ENCODE measurements around the gene SHANK1.

The SHANK1 gene

GRCh38 chr19:50666346-50667176, 53.0 kb downstream of the SHANK1 start:
- Histone ChIP-seq H3K36me3 (replicated peaks; ENCODE audit: low read depth, low read length) (no peaks in the 10 kb centered on the region), H3K9me3 (ENCODE audit: insufficient read depth, low read length) (no peaks in the 10 kb centered on the region), H2AFZ (ENCODE audit: low read depth, low read length) (no peak overlapping the region), H3K9ac (ENCODE audit: low read length) (no peak overlapping the region), H3K4me1 (ENCODE audit: low read length) (no peaks in the 10 kb centered on the region), H3K27me3 (ENCODE audit: low read depth, low read length) (peaks cover 6% of the 10 kb centered on the region; the same call in 1 of the 2 replicates), H3K4me2 (ENCODE audit: low read length) (no peak overlapping the region), H3K4me3 (ENCODE audit: low read length) (no peak overlapping the region), H4K20me1 (ENCODE audit: insufficient read depth, low read length) (no peaks in the 10 kb centered on the region), H3K79me2 (ENCODE audit: low read length) (no peaks in the 10 kb centered on the region), H3K27ac (ENCODE audit: low read length) (no peak overlapping the region)
- TF ChIP-seq CTCF (IDR thresholded peaks at IDR 0.05; ENCODE audit: low read depth, low read length) = no peak
- TF ChIP-seq EZH2phosphoT487 (IDR thresholded peaks at IDR 0.05; ENCODE audit: low read depth) = no peak

GRCh38 chr19:50664204-50664603, 55.4 kb downstream of the SHANK1 start:
- H4K20me1 ChIP-seq (ENCODE audit: insufficient read depth, low read length) = no peaks in the 10 kb centered on the region
- H3K27me3 ChIP-seq (ENCODE audit: low read depth, low read length) = no peaks in the 10 kb centered on the region
- no peaks in the 10 kb centered on the region for H3K9me3 ChIP-seq (ENCODE audit: insufficient read depth, low read length)

GRCh38 chr19:50663482-50663790, 56.2 kb downstream of the SHANK1 start:
- Histone ChIP-seq H3K27ac (ENCODE audit: low read length) (no peak overlapping the region), H3K9me3 (ENCODE audit: insufficient read depth, low read length) (no peaks in the 10 kb centered on the region), H4K20me1 (ENCODE audit: insufficient read depth, low read length) (no peaks in the 10 kb centered on the region), H2AFZ (ENCODE audit: low read depth, low read length) (no peak overlapping the region), H3K27me3 (ENCODE audit: low read depth, low read length) (no peaks in the 10 kb centered on the region), H3K79me2 (ENCODE audit: low read length) (no peaks in the 10 kb centered on the region), H3K4me3 (ENCODE audit: low read length) (no peak overlapping the region), H3K36me3 (replicated peaks; ENCODE audit: low read depth, low read length) (no peaks in the 10 kb centered on the region), H3K9ac (ENCODE audit: low read length) (no peak overlapping the region), H3K4me1 (ENCODE audit: low read length) (no peaks in the 10 kb centered on the region), H3K4me2 (ENCODE audit: low read length) (no peak overlapping the region)
- no peak for TF ChIP-seq EZH2phosphoT487 (IDR thresholded peaks at IDR 0.05; ENCODE audit: low read depth)
- no peak for TF ChIP-seq CTCF (IDR thresholded peaks at IDR 0.05; ENCODE audit: low read depth, low read length)

More at GRCh38 chr19:50664204-50664603, 55.4 kb downstream of the SHANK1 start:
- Histone ChIP-seq H3K4me2 (ENCODE audit: low read length) (no peak overlapping the region), H3K79me2 (ENCODE audit: low read length) (no peaks in the 10 kb centered on the region), H3K4me3 (ENCODE audit: low read length) (no peak overlapping the region), H3K36me3 (replicated peaks; ENCODE audit: low read depth, low read length) (no peaks in the 10 kb centered on the region), H2AFZ (ENCODE audit: low read depth, low read length) (no peak overlapping the region), H3K27ac (ENCODE audit: low read length) (no peak overlapping the region), H3K4me1 (ENCODE audit: low read length) (no peaks in the 10 kb centered on the region), H3K9ac (ENCODE audit: low read length) (no peak overlapping the region)
- TF ChIP-seq CTCF (IDR thresholded peaks at IDR 0.05; ENCODE audit: low read depth, low read length) (no peak), EZH2phosphoT487 (IDR thresholded peaks at IDR 0.05; ENCODE audit: low read depth) (no peak)

GRCh38 chr19:50662651-50663481, 56.7 kb downstream of the SHANK1 start:
- TF ChIP-seq EZH2phosphoT487 (IDR thresholded peaks at IDR 0.05; ENCODE audit: low read depth) (no peak), CTCF (IDR thresholded peaks at IDR 0.05; ENCODE audit: low read depth, low read length) (no peak)
- Histone ChIP-seq H3K9me3 (ENCODE audit: insufficient read depth, low read length) (no peaks in the 10 kb centered on the region), H2AFZ (ENCODE audit: low read depth, low read length) (no peak overlapping the region), H3K79me2 (ENCODE audit: low read length) (no peaks in the 10 kb centered on the region), H3K27me3 (ENCODE audit: low read depth, low read length) (no peaks in the 10 kb centered on the region), H4K20me1 (ENCODE audit: insufficient read depth, low read length) (no peaks in the 10 kb centered on the region), H3K4me2 (ENCODE audit: low read length) (no peak overlapping the region), H3K4me1 (ENCODE audit: low read length) (no peaks in the 10 kb centered on the region), H3K36me3 (replicated peaks; ENCODE audit: low read depth, low read length) (no peaks in the 10 kb centered on the region), H3K9ac (ENCODE audit: low read length) (no peak overlapping the region), H3K27ac (ENCODE audit: low read length) (no peak overlapping the region), H3K4me3 (ENCODE audit: low read length) (no peak overlapping the region)
